Cardiac fibroblast (primary cell): ENCODE data around the gene PLD6.
A peak's percentile ranks its signal among the peaks of the same experiment; 100 is the strongest.

Experiments
- DNase-seq, 2 donors: peaks; one replicate each; pipeline versions ENCODE4 v3.0.0 to v3.0.0-alpha.2; 2010; ENCODE audit warnings: low read depth in 2 of 2
- H3K4me3 ChIP-seq, 2 donors: replicated peaks in 1 of 2; 1 replicate in 1 of 2; 2 replicates in 1 of 2; pipeline ENCODE4 v1.5.1; 2011; ENCODE audit warnings: low read depth in 2 of 2, low read length in 2 of 2, mild to moderate bottlenecking in 2 of 2, moderate library complexity in 1 of 2
- CTCF ChIP-seq: IDR thresholded peaks from one replicate; pipeline ENCODE4 v1.5.1; 2011; ENCODE audit warnings: low read depth, mild to moderate bottlenecking, low read length, inconsistent platforms

Gene PLD6

GRCh38 chr17:17205368-17206123 lies 587 bp downstream of the PLD6 start:
- no peak for TF ChIP-seq CTCF
- DNase-seq: peak; percentile 28 to 40
- H3K4me3 ChIP-seq: peak overlapping the region; percentile 55 to 58

GRCh38 chr17:17204635-17205231 lies 1.4 kb downstream of the PLD6 start:
- DNase-seq: no peak
- TF ChIP-seq CTCF: no peak
- peak overlapping the region in 1 of 2 donors; percentile 58 for H3K4me3 ChIP-seq

GRCh38 chr17:17204041-17204591 lies 2.0 kb downstream of the PLD6 start:
- DNase-seq: no peak
- no peak overlapping the region for H3K4me3 ChIP-seq

GRCh38 chr17:17203173-17203730 lies 2.9 kb downstream of the PLD6 start:
- DNase-seq: no peak
- no peak for TF ChIP-seq CTCF
- H3K4me3 ChIP-seq: no peak overlapping the region

More at GRCh38 chr17:17204041-17204591, 2.0 kb downstream of the PLD6 start:
- TF ChIP-seq CTCF: no peak

- no peak for DNase-seq
- no peak overlapping the region for H3K4me3 ChIP-seq
- no peak for TF ChIP-seq CTCF
Measured at GRCh38 chr17:17201907-17202306, 4.2 kb downstream of the PLD6 start.

GRCh38 chr17:17201271-17201670 lies 4.9 kb downstream of the PLD6 start:
- H3K4me3 ChIP-seq: no peak overlapping the region
- DNase-seq: no peak
- TF ChIP-seq CTCF: no peak
